Panc1 (cell line): Measurements from ENCODE around the gene ELFN1. TPM values are rescaled to one million over a fixed set of nuclear protein-coding genes. Genes with fewer than 3 reads are reported as not detected.

Experiments
- ATAC-seq: fragments of 200-7000 bp; cut with Tn5 transposase; 2 replicates; pipeline ENCODE4 v1.9.1; 2020; ENCODE audit warnings: mild to moderate bottlenecking, moderate library complexity
- BruUV-seq: library from RNA; stranded (reverse); fragments of 400-500 nt; replicated peaks from 2 replicates; lab custom pipeline; 2021; lab: Mats Ljungman, UMichigan
- CTCF ChIA-PET: fragments of 300-600 bp; sonication (Branson Sonifier 250); formaldehyde crosslinking; loops from one replicate; lab custom pipeline; 2022; ENCODE audit warnings: antibody characterized with exemption; lab: Charles Lee
- POLR2A ChIA-PET: fragments of 300-600 bp; sonication (Branson Sonifier 250); formaldehyde crosslinking; loops from one replicate; lab custom pipeline; 2022; ENCODE audit warnings: antibody characterized with exemption; lab: Charles Lee
- DNase-seq: peaks from one replicate; pipeline ENCODE4 v3.0.0-alpha.2; 2010; ENCODE audit warnings: low read depth, low spot score
- H3K27ac ChIP-seq: 2 replicates; pipeline ENCODE4 v1.5.1; 2011; ENCODE audit warnings: mild to moderate bottlenecking, low read length, inconsistent platforms
- H3K27me3 ChIP-seq: fragments of 200-500 bp; sonication (Bioruptor generic); 2 replicates; pipeline ENCODE4 v1.6.0; 2014; ENCODE audit warnings: low read length, inconsistent platforms; ENCODE audit not compliant: control insufficient read depth, insufficient read depth
- H3K36me3 ChIP-seq: fragments of 200-500 bp; sonication (Bioruptor generic); 2 replicates; pipeline ENCODE4 v1.5.1; 2014; ENCODE audit warnings: inconsistent platforms, mild to moderate bottlenecking, low read length, moderate library complexity; ENCODE audit not compliant: control insufficient read depth, insufficient read depth
- H3K4me1 ChIP-seq: 2 replicates; pipeline ENCODE4 v1.5.1; 2011; ENCODE audit warnings: inconsistent platforms, mild to moderate bottlenecking, low read length, moderate library complexity; ENCODE audit not compliant: control insufficient read depth, insufficient read depth
- H3K4me3 ChIP-seq, 2 experiments: 2 replicates each; pipeline ENCODE4 v1.5.1; 2011 to 2012; ENCODE audit warnings: low read depth in 2 of 2, low read length in 2 of 2, mild to moderate bottlenecking in 2 of 2, inconsistent platforms in 1 of 2, moderate library complexity in 1 of 2
- H3K9me3 ChIP-seq: fragments of 200-500 bp; sonication (Bioruptor generic); 2 replicates; pipeline ENCODE4 v1.5.1; 2014; ENCODE audit warnings: low read depth, mild to moderate bottlenecking, inconsistent platforms, low read length, moderate library complexity; ENCODE audit not compliant: control insufficient read depth, insufficient read depth
- CTCF ChIP-seq: fragments of 450-650 bp; IDR thresholded peaks from 2 replicates; pipeline ENCODE4 v1.5.1; 2017; ENCODE audit warnings: mild to moderate bottlenecking
- POLR2AphosphoS5 ChIP-seq: IDR thresholded peaks from 2 replicates; pipeline ENCODE4 v1.6.1; 2012; ENCODE audit warnings: mild to moderate bottlenecking, low read depth, low read length, moderate library complexity
- REST ChIP-seq, 2 experiments: IDR thresholded peaks; 2 replicates each; pipeline ENCODE4 v1.6.1; 2011 to 2012; ENCODE audit warnings: low read depth in 2 of 2, control low read depth in 1 of 2, low read length in 1 of 2, mild to moderate bottlenecking in 1 of 2, moderate library complexity in 1 of 2; ENCODE audit not compliant: insufficient read depth in 1 of 2
- SIN3A ChIP-seq: IDR thresholded peaks from 2 replicates; pipeline ENCODE4 v1.6.1; 2012; ENCODE audit warnings: low read depth, mild to moderate bottlenecking, low read length, moderate library complexity, borderline replicate concordance; ENCODE audit not compliant: insufficient read depth
- TCF7L2 ChIP-seq: IDR thresholded peaks from 2 replicates; pipeline ENCODE4 v1.6.1; 2011; ENCODE audit warnings: mild to moderate bottlenecking, low read depth, low read length, inconsistent platforms
- in situ Hi-C: cut with HindIII; loops from 2 replicates; pipeline ENCODE4 v1.10.0; 2016; ENCODE audit warnings: low sequenced_read_pairs, low pct_unique_long_range_greater_than_20kb
- intact Hi-C: fragments of 100-400 bp; cut with micrococcal nuclease; formaldehyde crosslinking; loops from one replicate; pipeline ENCODE4 v1.10.0; 2022; ENCODE audit not compliant: unreplicated experiment
- total RNA-seq: library from RNA; stranded (reverse); gene quantifications from one replicate; pipeline ENCODE4 v1.2.1, GENCODE V29; 2021; ENCODE audit not compliant: unreplicated experiment

ELFN1 gene
- total RNA-seq, 1 experiment from 2014 or later: 39.0 TPM

GRCh38 chr7:1712907-1713501 lies 42.9 kb downstream of the ELFN1 start:
- ATAC-seq (no peak), DNase-seq (no peak)
- Histone ChIP-seq H3K27ac (no peak overlapping the region), H3K9me3 (peaks cover 6% of the 10 kb centered on the region; the same call in 1 of the 2 replicates), H3K27me3 (no peaks in the 10 kb centered on the region), H3K36me3 (peaks cover 2% of the 10 kb centered on the region), H3K4me3 (no peak overlapping the region), H3K4me1 (peaks cover 18% of the 10 kb centered on the region)
- in situ Hi-C loops (no loop called here), intact Hi-C loops (no loop called here)
- POLR2A ChIA-PET: no interaction called here
- BruUV-seq: no TSS peak
- TF ChIP-seq CTCF: no peak
- TF ChIP-seq TCF7L2: no peak
- no peak for TF ChIP-seq SIN3A
- TF ChIP-seq POLR2AphosphoS5: no peak
- no peak for TF ChIP-seq REST (IDR thresholded peaks at IDR 0.05; ENCODE audit: insufficient read depth in 1 of 2, low read depth in 2 of 2, low read length in 1 of 2)
- CTCF ChIA-PET: interaction anchor here (0.6 kb wide), 1 partner anchor 49 kb away, joined by 4 read pairs; no protein-coding TSS in a partner anchor

GRCh38 chr7:1713502-1714484 lies 43.7 kb downstream of the ELFN1 start:
- Histone ChIP-seq H3K4me1 (peaks cover 18% of the 10 kb centered on the region), H3K9me3 (peaks cover 6% of the 10 kb centered on the region; the same call in 1 of the 2 replicates), H3K27ac (no peak overlapping the region), H3K27me3 (no peaks in the 10 kb centered on the region), H3K4me3 (no peak overlapping the region), H3K36me3 (peaks cover 2% of the 10 kb centered on the region)
- POLR2A ChIA-PET: no interaction called here
- in situ Hi-C loops (no loop called here), intact Hi-C loops (no loop called here)
- BruUV-seq: no TSS peak
- TF ChIP-seq POLR2AphosphoS5: no peak
- no peak for TF ChIP-seq CTCF
- peak; percentile 75 to 80 for TF ChIP-seq REST (IDR thresholded peaks at IDR 0.05; ENCODE audit: insufficient read depth in 1 of 2, low read depth in 2 of 2, low read length in 1 of 2)
- no peak for TF ChIP-seq TCF7L2
- TF ChIP-seq SIN3A: no peak
- no peak for ATAC-seq
- CTCF ChIA-PET: no interaction called here
- DNase-seq: no peak
